Panc1 (cell line): ENCODE data around the gene HSD17B10. TPM values are rescaled to one million over a fixed set of nuclear protein-coding genes. Genes with fewer than 3 reads are reported as not detected.

Experiments
- microRNA-seq: library from miRNA; unstranded; fragments of <30 nt; microRNA quantifications from one replicate; pipeline ENCODE4 v1.1.0, GENCODE V29; 2020; ENCODE audit not compliant: unreplicated experiment
- total RNA-seq: library from RNA; stranded (reverse); gene quantifications from one replicate; pipeline ENCODE4 v1.2.1, GENCODE V29; 2021; ENCODE audit not compliant: unreplicated experiment

Gene HSD17B10
- total RNA-seq, 1 experiment from 2014 or later = 216 TPM

Small RNA genes within 50 kb of the gene (microRNA-seq; reads per million reads assigned to microRNA genes)
- gene MIR6857 = not detected

Other genes with a start within 250 kb of the HSD17B10 start
- gene KDM5C, start 209.2 kb downstream of the HSD17B10 start, total RNA-seq = 104 TPM
- 38.8 TPM for gene IQSEC2, start 152.8 kb downstream of the HSD17B10 start, total RNA-seq
- gene SMC1A, start 11.7 kb downstream of the HSD17B10 start, total RNA-seq = 111 TPM
- 1.1 TPM for gene RIBC1, start 11.5 kb downstream of the HSD17B10 start, total RNA-seq